ENCODE measurements around the gene CDH15.

- no peak for TF ChIP-seq MXI1 (IDR thresholded peaks at IDR 0.05; ENCODE audit: borderline replicate concordance, low read depth, low read length)
- no peak for TF ChIP-seq NAIF1 (CRISPR knock-in tag; IDR thresholded peaks at IDR 0.05; ENCODE audit: borderline replicate concordance)
- TF ChIP-seq RAD51 (IDR thresholded peaks at IDR 0.05; ENCODE audit: borderline replicate concordance), result no peak
- no peak for TF ChIP-seq HDAC2 (CRISPR knock-in tag; IDR thresholded peaks at IDR 0.05)
Observed at GRCh38 chr16:89164436-89164835, 7.1 kb upstream of the CDH15 start.
